K562 (cell line): Measurements from ENCODE around the gene SLC4A3. TPM values are rescaled to one million over a fixed set of nuclear protein-coding genes. Genes with fewer than 3 reads are reported as not detected.

Experiments
- ATAC-seq: fragments of 200-7000 bp; cut with Tn5 transposase; 3 replicates; pipeline ENCODE4 v1.9.1; 2020; ENCODE audit warnings: moderate library complexity
- BruUV-seq: library from RNA; stranded (reverse); fragments of 400-500 nt; replicated peaks from 2 replicates; lab custom pipeline; 2021; lab: Mats Ljungman, UMichigan
- CTCF ChIA-PET: fragments of 300-600 bp; formaldehyde crosslinking; extraction: SDS; loops from one replicate; lab custom pipeline; 2021; ENCODE audit warnings: low intra/inter-chr PET ratio; lab: Yijun Ruan, JAX
- POLR2A ChIA-PET: fragments of 300-600, 350-650 bp; sonication (Branson Sonifier 250); formaldehyde crosslinking; extraction: SDS; loops from one replicate; lab custom pipeline; 2021; ENCODE audit warnings: antibody characterized with exemption, inconsistent platforms; lab: Yijun Ruan, JAX
- DNase-seq, 4 experiments: peaks; one replicate each; pipeline versions ENCODE4 v3.0.0 to v3.0.0-alpha.2; 2011 to 2018; ENCODE audit warnings: low spot score in 3 of 4, mixed read lengths in 3 of 4; ENCODE audit errors: extremely low read depth in 1 of 4
- FAIRE-seq: peaks from 2 replicates; lab custom pipeline; 2011; peaks lifted over from hg19 to GRCh38; lab: Jason Lieb, UNC
- H2AFZ ChIP-seq: 2 replicates; pipeline ENCODE4 v1.6.0; 2011; ENCODE audit warnings: low read depth, low read length, control low read depth, inconsistent platforms
- H3K27ac ChIP-seq: fragments of 200-600 bp; 3 replicates; pipeline ENCODE4 v1.8.0; 2011; ENCODE audit warnings: low read depth, mild to moderate bottlenecking, control low read depth, inconsistent platforms, low read length, moderate library complexity, mixed read lengths; ENCODE audit errors: extremely low read depth
- H3K27me3 ChIP-seq, 2 experiments: fragments of 300-600 bp in 1 of 2; 2 replicates in 1 of 2; 3 replicates in 1 of 2; pipeline versions ENCODE4 v1.6.0 to v1.8.0; 2011; ENCODE audit warnings: inconsistent platforms in 2 of 2, low read length in 2 of 2, mild to moderate bottlenecking in 1 of 2, mixed read lengths in 1 of 2, moderate library complexity in 1 of 2; ENCODE audit not compliant: control insufficient read depth in 2 of 2, insufficient read depth in 2 of 2
- H3K36me3 ChIP-seq: fragments of 300-600 bp; 3 replicates; pipeline ENCODE4 v1.8.0; 2011; ENCODE audit warnings: mild to moderate bottlenecking, low read length, inconsistent platforms; ENCODE audit not compliant: control insufficient read depth, insufficient read depth
- H3K4me1 ChIP-seq, 2 experiments: fragments of 200-600 bp in 1 of 2; replicated peaks in 1 of 2; 2 replicates in 1 of 2; 3 replicates in 1 of 2; pipeline versions ENCODE4 v1.5.1 to v1.8.0; 2011; ENCODE audit warnings: inconsistent platforms in 2 of 2, low read length in 2 of 2, mild to moderate bottlenecking in 1 of 2, mixed read lengths in 1 of 2, moderate library complexity in 1 of 2; ENCODE audit not compliant: control insufficient read depth in 2 of 2, insufficient read depth in 2 of 2
- H3K4me2 ChIP-seq: 2 replicates; pipeline ENCODE4 v1.6.1; 2011; ENCODE audit warnings: low read length, control low read depth, inconsistent platforms, mixed read lengths; ENCODE audit not compliant: insufficient read depth
- H3K4me3 ChIP-seq: fragments of 200-600 bp; sonication (generic), shearing (Covaris generic); 2 replicates; pipeline ENCODE4 v1.5.1; 2016; ENCODE audit warnings: control low read depth, inconsistent platforms
- H3K79me2 ChIP-seq: fragments of 200-600 bp; 3 replicates; pipeline ENCODE4 v1.8.0; 2011; ENCODE audit warnings: low read length, inconsistent platforms; ENCODE audit not compliant: control insufficient read depth, insufficient read depth
- H3K9ac ChIP-seq, 2 experiments: 2 replicates each; pipeline versions ENCODE4 v1.6.0 to v1.6.1; 2011; ENCODE audit warnings: low read depth in 2 of 2, low read length in 2 of 2, control low read depth in 1 of 2, inconsistent platforms in 1 of 2, mild to moderate bottlenecking in 1 of 2, mixed read lengths in 1 of 2; ENCODE audit not compliant: insufficient read depth in 1 of 2
- H3K9me1 ChIP-seq: one replicate; pipeline ENCODE4 v1.6.0; 2011; ENCODE audit warnings: inconsistent platforms, mild to moderate bottlenecking, low read length, moderate library complexity; ENCODE audit not compliant: control insufficient read depth, insufficient read depth
- H3K9me3 ChIP-seq: replicated peaks from 2 replicates; pipeline ENCODE4 v1.5.1; 2011; ENCODE audit warnings: low read depth, low read length, inconsistent platforms; ENCODE audit not compliant: control insufficient read depth, insufficient read depth
- H4K20me1 ChIP-seq: replicated peaks from 2 replicates; pipeline ENCODE4 v1.6.1; 2011; ENCODE audit warnings: low read length, inconsistent platforms, mixed read lengths; ENCODE audit not compliant: control insufficient read depth, insufficient read depth
- ARID4B ChIP-seq: sonication (generic); formaldehyde crosslinking; IDR thresholded peaks from 2 replicates; pipeline ENCODE4 v1.8.0; 2022; ENCODE audit warnings: mild to moderate bottlenecking, missing genetic modification reagents
- BRCA1 ChIP-seq, 2 experiments: fragments of 450-650 bp in 1 of 2; sonication (generic) in 1 of 2; formaldehyde crosslinking in 1 of 2; IDR thresholded peaks; 2 replicates each; pipeline versions ENCODE4 v1.5.0 to v1.6.1; 2017 to 2020; ENCODE audit warnings: mild to moderate bottlenecking in 1 of 2, missing genetic modification reagents in 1 of 2
- CBFB ChIP-seq: sonication (generic); formaldehyde crosslinking; IDR thresholded peaks from 2 replicates; pipeline ENCODE4 v1.4.0; 2020; ENCODE audit warnings: mild to moderate bottlenecking, missing genetic modification reagents
- EGR1 ChIP-seq: fragments of 450-650 bp; conservative IDR thresholded peaks from 2 replicates; pipeline ENCODE4 v1.6.1; 2017; ENCODE audit warnings: mild to moderate bottlenecking
- GMEB1 ChIP-seq: fragments of 250-450 bp; sonication (Bioruptor Pico); IDR thresholded peaks from 2 replicates; pipeline ENCODE4 v1.4.0; 2020; ENCODE audit warnings: mild to moderate bottlenecking
- IRF2 ChIP-seq: sonication (generic); formaldehyde crosslinking; IDR thresholded peaks from 2 replicates; pipeline ENCODE4 v1.8.1; 2022; ENCODE audit warnings: mild to moderate bottlenecking, missing genetic modification reagents
- KLF16 ChIP-seq: IDR thresholded peaks from 2 replicates; pipeline ENCODE4 v1.6.1; 2016; ENCODE audit warnings: antibody characterized with exemption
- MCM5 ChIP-seq: fragments of 450-650 bp; IDR thresholded peaks from 2 replicates; pipeline ENCODE4 v1.6.1; 2016; ENCODE audit warnings: low read depth
- PML ChIP-seq: IDR thresholded peaks from 2 replicates; pipeline ENCODE4 v1.6.1; 2012; ENCODE audit warnings: low read length, inconsistent platforms
- RCOR1 ChIP-seq, 2 experiments: IDR thresholded peaks; 2 replicates each; pipeline ENCODE4 v1.6.1; 2012; ENCODE audit warnings: low read depth in 2 of 2, low read length in 2 of 2, borderline replicate concordance in 1 of 2, improper control_type of control experiment in 1 of 2
- SIRT6 ChIP-seq: IDR thresholded peaks from one replicate; pipeline ENCODE4 v1.6.1; 2012; ENCODE audit warnings: low read depth, mild to moderate bottlenecking, control low read depth, inconsistent platforms, low read length, moderate library complexity
- SREBF2 ChIP-seq: sonication (generic); formaldehyde crosslinking; IDR thresholded peaks from 2 replicates; pipeline ENCODE4 v1.4.0; 2020; ENCODE audit warnings: mild to moderate bottlenecking, missing genetic modification reagents
- U2AF1 ChIP-seq: fragments of 200-400 bp; formaldehyde crosslinking; optimal IDR thresholded peaks from 2 replicates; pipeline ENCODE3; 2017; ENCODE audit warnings: mild to moderate bottlenecking, low read depth, low read length, moderate library complexity
- XRCC3 ChIP-seq: fragments of 450-650 bp; IDR thresholded peaks from 2 replicates; pipeline ENCODE4 v1.6.1; 2017; ENCODE audit warnings: mild to moderate bottlenecking, moderate library complexity
- ZNF212 ChIP-seq: fragments of 450-650 bp; formaldehyde crosslinking; IDR thresholded peaks from 2 replicates; pipeline ENCODE4 v1.4.0; 2020; ENCODE audit warnings: mild to moderate bottlenecking
- WGBS: fragments of 100-300 bp; shearing (Covaris generic); methylation state at CpG from one replicate; pipeline ENCODE4 v1.1.6; 2016; ENCODE audit warnings: low coverage, mixed read lengths; ENCODE audit not compliant: insufficient coverage; ENCODE audit errors: missing lambda C conversion rate; 5-methylcytosine and 5-hydroxymethylcytosine counted together
- in situ Hi-C: fragments of 300-500 bp; cut with MboI; formaldehyde crosslinking; loops from 4 replicates; pipeline ENCODE4 v1.15.0; 2018; ENCODE audit warnings: inconsistent platforms, mixed read lengths
- intact Hi-C: fragments of 100-400 bp; cut with micrococcal nuclease; formaldehyde crosslinking; loops from 2 replicates; pipeline ENCODE4 v1.14.2; 2022
- polyA plus RNA-seq, 8 experiments: library from polyadenylated mRNA; depleted of rRNA in 4 of 8; stranded (reverse) in 5 of 8; unstranded in 3 of 8; fragments of >200 nt; fragmentation: Nextera tagmentation in 2 of 8; fragmentation: Illumina TruSeq in 1 of 8; extraction: Ambion mirVana in 2 of 8; extraction: Trizol in 1 of 8; gene quantifications; 2 replicates each; pipeline versions ENCODE4 v1.2.1 to v1.2.3, GENCODE V29; 2011 to 2014; ENCODE audit warnings: inconsistent platforms in 1 of 8, missing spikeins in 1 of 8
- total RNA-seq, 7 experiments: library from RNA; depleted of rRNA in 6 of 7; stranded (reverse); fragments of >200 nt in 6 of 7; fragmentation: Illumina TruSeq in 2 of 7; extraction: Trizol in 2 of 7; gene quantifications; 2 replicates each; pipeline versions ENCODE4 v1.2.1 to v1.2.3, GENCODE V29; 2011 to 2021; ENCODE audit warnings: low replicate concordance in 1 of 7

SLC4A3 gene
- total and polyA plus RNA-seq, 9 of the 15 experiments (the other 6 are each of a cell fraction or from before 2014, with no cell fraction given) = 0.04 to 0.31 (median 0.16) TPM; not detected in 5

- Histone ChIP-seq H3K4me1 (peaks cover 9 to 20% of the 10 kb centered on the region in 2 experiments), H3K9me1 (no peaks in the 10 kb centered on the region), H2AFZ (peak within 1 kb of the TSS; percentile 95), H3K36me3 (no peaks in the 10 kb centered on the region; the same call in 2 of the 3 replicates), H3K4me2 (peak within 1 kb of the TSS; percentile 90), H3K9me3 (no peaks in the 10 kb centered on the region), H3K79me2 (peaks cover 17% of the 10 kb centered on the region), H3K27me3 (no peaks in the 10 kb centered on the region), H3K4me3 (peak within 1 kb of the TSS; percentile 53), H3K9ac (peak within 1 kb of the TSS; percentile 91 to 92), H4K20me1 (no peaks in the 10 kb centered on the region), H3K27ac (peak within 1 kb of the TSS; percentile 90)
- intact Hi-C loops = loop anchor here (5.0 kb wide), 2 partner anchors 35 to 320 kb away; partner anchors contain the start of gene DNAJB2
- BruUV-seq = no TSS peak
- ATAC-seq (peak; percentile 94), FAIRE-seq (peak; percentile 96), DNase-seq (peak; percentile 95 to 97 (median 96))
- POLR2A ChIA-PET = interaction anchor here (0.5 to 3.2 kb wide), 9 partner anchors 14 to 113 kb away, joined by 3 to 12 read pairs (median 3); partner anchors contain the start of genes INHA and OBSL1
- CTCF ChIA-PET = no interaction called here
- WGBS = under 1% methylated on average over 33 of the region's 57 CpGs
- in situ Hi-C loops = no loop called here
- TF ChIP-seq RCOR1 (IDR thresholded peaks at IDR 0.05; ENCODE audit: borderline replicate concordance in 1 of 2, low read depth in 2 of 2, low read length in 2 of 2) = no peak; a peak in 1 of 4 replicates
- TF ChIP-seq KLF16 = no peak
- no peak for TF ChIP-seq GMEB1 (CRISPR knock-in tag)
- no peak for TF ChIP-seq SREBF2
- no peak for TF ChIP-seq CBFB
- TF ChIP-seq PML = peak; percentile 43; the same call in 1 of the 2 replicates
- TF ChIP-seq U2AF1 = no peak
- TF ChIP-seq IRF2 (CRISPR knock-in tag) = no peak
- TF ChIP-seq SIRT6 = no peak
- no peak for TF ChIP-seq BRCA1 (IDR thresholded peaks at IDR 0.05)
- TF ChIP-seq BRCA1 (CRISPR knock-in tag; IDR thresholded peaks at IDR 0.05) = no peak
- TF ChIP-seq MCM5 = no peak
- TF ChIP-seq EGR1 = peak; percentile 68
- no peak for TF ChIP-seq ZNF212 (CRISPR knock-in tag)
- TF ChIP-seq XRCC3 = no peak
- TF ChIP-seq ARID4B (CRISPR knock-in tag) = peak; percentile 99
These were observed 29.7 kb upstream of the SLC4A3 start, which contains the start of gene STK11IP for GRCh38 chr2:219597552-219598307. TSS of gene STK11IP (plus strand) at chr2:219597857. CDS start at chr2:219598120, 263 bp downstream.
